GM21367 (cell line): ENCODE results near the gene NUP37.
A peak's percentile ranks its signal among the peaks of the same experiment; 100 is the strongest.
"Not testable (repeated sequence)": the region's sequence is repeated elsewhere in the genome, so short reads cannot be mapped to it uniquely, and the experiment has no call there.

ENCODE experiments used
- ATAC-seq: cut with Tn5 transposase; IDR thresholded peaks from one replicate; pipeline ENCODE4 v1.9.1; 2021; ENCODE audit not compliant: unreplicated experiment

The NUP37 gene

GRCh38 chr12:102119674-102120563 lies at the start of gene NUP37, which contains the start of gene PARPBP:
NUP37 (minus strand) TSS chr12:102120114; CDS start chr12:102118518, 1,596 bp downstream.
PARPBP (plus strand) TSS chr12:102120183; CDS start chr12:102123889, 3,706 bp downstream.
- peak; percentile 96 for ATAC-seq

GRCh38 chr12:102167821-102168604 lies 48.1 kb upstream of the NUP37 start:
- no peak for ATAC-seq

- ATAC-seq = no peak
Observed at GRCh38 chr12:102163383-102163782, 43.5 kb upstream of the NUP37 start.

GRCh38 chr12:102155206-102155605 lies 35.3 kb upstream of the NUP37 start:
- not testable (repeated sequence) for ATAC-seq

GRCh38 chr12:102147062-102147587 lies 27.2 kb upstream of the NUP37 start:
- not testable (repeated sequence) for ATAC-seq

- ATAC-seq = no peak
Observed at GRCh38 chr12:102144221-102144620, 24.3 kb upstream of the NUP37 start.

GRCh38 chr12:102142866-102143373 lies 23.0 kb upstream of the NUP37 start:
- ATAC-seq = not testable (repeated sequence)

- not testable (repeated sequence) for ATAC-seq
Observed at GRCh38 chr12:102137619-102138018, 17.7 kb upstream of the NUP37 start.

GRCh38 chr12:102131442-102131841 lies 11.5 kb upstream of the NUP37 start:
- not testable (repeated sequence) for ATAC-seq

GRCh38 chr12:102130720-102131119 lies 10.8 kb upstream of the NUP37 start:
- not testable (repeated sequence) for ATAC-seq

GRCh38 chr12:102121328-102121727 lies 1.4 kb upstream of the NUP37 start:
- ATAC-seq = not testable (repeated sequence)

GRCh38 chr12:102120886-102121285 lies 972 bp upstream of the NUP37 start:
- ATAC-seq = no peak

GRCh38 chr12:102120564-102120873 lies 605 bp upstream of the NUP37 start:
- ATAC-seq = no peak

- ATAC-seq = no peak
Observed at GRCh38 chr12:102118874-102119273, 1.0 kb downstream of the NUP37 start.

GRCh38 chr12:102116392-102116791 lies 3.5 kb downstream of the NUP37 start:
- no peak for ATAC-seq

- ATAC-seq = no peak
Observed at GRCh38 chr12:102114212-102114611, 5.7 kb downstream of the NUP37 start.

- ATAC-seq = no peak
Observed at GRCh38 chr12:102110782-102111181, 9.1 kb downstream of the NUP37 start.

GRCh38 chr12:102107970-102108369 lies 11.9 kb downstream of the NUP37 start:
- ATAC-seq = no peak

GRCh38 chr12:102106905-102107304 lies 13.0 kb downstream of the NUP37 start:
- ATAC-seq = no peak

GRCh38 chr12:102096855-102097254 lies 23.1 kb downstream of the NUP37 start:
- no peak for ATAC-seq

GRCh38 chr12:102095677-102096263 lies 24.1 kb downstream of the NUP37 start:
- no peak for ATAC-seq
